NB4 (cell line): Measurements from ENCODE around the gene SGSH.
"Not testable (repeated sequence)": the region's sequence is repeated elsewhere in the genome, so short reads cannot be mapped to it uniquely, and the experiment has no call there.

ENCODE experiments used
- DNase-seq: peaks from one replicate; pipeline ENCODE4 v3.0.0; 2010; ENCODE audit warnings: low read depth
- H3K4me3 ChIP-seq: one replicate; pipeline ENCODE4 v1.5.1; 2011; ENCODE audit warnings: mild to moderate bottlenecking, low read depth, low read length, moderate library complexity
- CTCF ChIP-seq: IDR thresholded peaks from one replicate; pipeline ENCODE4 v1.5.1; 2012; ENCODE audit warnings: low read depth, low read length
- MYC ChIP-seq: IDR thresholded peaks from 2 replicates; pipeline ENCODE4 v1.6.1; 2011; ENCODE audit warnings: low read depth, low read length
- POLR2A ChIP-seq: IDR thresholded peaks from 2 replicates; pipeline ENCODE4 v1.6.1; 2011; ENCODE audit warnings: mild to moderate bottlenecking; ENCODE audit not compliant: insufficient read length; ENCODE audit errors: extremely low read depth
- TF ChIP-seq, protein P1 (sequence below): IDR thresholded peaks from 2 replicates; pipeline ENCODE4 v1.6.1; 2011; ENCODE audit warnings: low read depth, low read length

The SGSH gene

GRCh38 chr17:80204626-80205468, 15.3 kb downstream of the SGSH start:
- no peak for TF ChIP-seq MYC
- no peak for TF ChIP-seq POLR2A
- TF ChIP-seq, protein P1, sequence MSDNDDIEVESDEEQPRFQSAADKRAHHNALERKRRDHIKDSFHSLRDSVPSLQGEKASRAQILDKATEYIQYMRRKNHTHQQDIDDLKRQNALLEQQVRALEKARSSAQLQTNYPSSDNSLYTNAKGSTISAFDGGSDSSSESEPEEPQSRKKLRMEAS = no peak
- no peak for TF ChIP-seq CTCF
- no peak overlapping the region for H3K4me3 ChIP-seq
- DNase-seq = no peak

DNA sequence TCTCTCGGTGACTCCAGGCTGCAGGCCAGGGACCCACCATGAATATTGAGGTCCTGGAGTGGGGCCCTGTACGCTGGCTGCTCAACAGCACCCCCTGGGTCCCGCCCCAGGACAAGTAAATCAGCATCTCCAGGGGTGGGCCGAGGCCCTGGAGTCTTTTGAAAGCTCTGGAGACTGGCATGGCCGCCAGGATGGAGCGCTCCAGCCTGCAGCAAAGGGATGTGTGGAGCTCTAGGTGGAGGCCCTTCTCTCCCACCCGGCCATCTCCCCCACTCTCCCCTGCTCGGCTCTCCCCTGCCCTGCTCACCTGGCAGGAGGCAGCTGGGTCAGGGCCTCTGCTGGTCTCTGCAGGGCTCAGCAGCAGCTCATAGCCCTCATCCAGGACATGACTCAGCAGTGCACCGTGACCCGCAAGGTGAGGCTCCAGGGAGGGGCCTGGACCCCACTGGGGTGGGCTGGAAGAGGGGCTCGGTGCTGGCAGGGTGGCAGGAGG, 16.6 kb downstream of the SGSH start:
- no peak overlapping the region for H3K4me3 ChIP-seq

GRCh38 chr17:80202197-80202596, 17.9 kb downstream of the SGSH start:
- DNase-seq = no peak
- TF ChIP-seq, protein P1 = no peak
- no peak for TF ChIP-seq CTCF
- TF ChIP-seq POLR2A = no peak
- no peak for TF ChIP-seq MYC
- H3K4me3 ChIP-seq = no peak overlapping the region

More for the DNA sequence above, 16.6 kb downstream of the SGSH start:
- TF ChIP-seq MYC (no peak), CTCF (peak; percentile 12), POLR2A (no peak)
- TF ChIP-seq, protein P1 = no peak
- peak; percentile 16 for DNase-seq

GRCh38 chr17:80201446-80201845, 18.7 kb downstream of the SGSH start:
- no peak overlapping the region for H3K4me3 ChIP-seq
- no peak for DNase-seq
- TF ChIP-seq, protein P1 = no peak
- TF ChIP-seq POLR2A (no peak), CTCF (no peak), MYC (no peak)

- not testable (repeated sequence) for H3K4me3 ChIP-seq, DNase-seq
Observed at GRCh38 chr17:80199295-80199694, 20.8 kb downstream of the SGSH start.

GRCh38 chr17:80198144-80198661, 21.9 kb downstream of the SGSH start:
- TF ChIP-seq MYC (no peak), CTCF (no peak), POLR2A (no peak)
- TF ChIP-seq, protein P1 = no peak
- DNase-seq = no peak

More at GRCh38 chr17:80198144-80198661, 21.9 kb downstream of the SGSH start:
- no peak overlapping the region for H3K4me3 ChIP-seq
